GM23248 (cell line): ENCODE measurements around the gene SLAMF1. TPM values are rescaled to one million over a fixed set of nuclear protein-coding genes. Genes with fewer than 3 reads are reported as not detected.

ENCODE experiments used
- DNase-seq: peaks from one replicate; pipeline ENCODE4 v3.0.0-alpha.2; 2015
- H2AFZ ChIP-seq: fragments of 200-600 bp; sonication (generic); 2 replicates; pipeline ENCODE4 v1.6.1; 2016; ENCODE audit warnings: antibody characterized with exemption
- H3F3A ChIP-seq: fragments of 200-600 bp; sonication (generic); 2 replicates; pipeline ENCODE4 v1.6.1; 2016; ENCODE audit warnings: mild to moderate bottlenecking, antibody characterized with exemption, mixed run types; ENCODE audit not compliant: insufficient read depth
- H3K27ac ChIP-seq: fragments of 200-600 bp; sonication (generic); 2 replicates; pipeline ENCODE4 v1.5.1; 2016; ENCODE audit warnings: mild to moderate bottlenecking
- H3K27me3 ChIP-seq: fragments of 200-600 bp; sonication (generic); replicated peaks from 2 replicates; pipeline ENCODE4 v1.6.1; 2016; ENCODE audit warnings: mild to moderate bottlenecking; ENCODE audit not compliant: insufficient read depth
- H3K36me3 ChIP-seq: fragments of 200-600 bp; sonication (generic); 2 replicates; pipeline ENCODE4 v1.6.1; 2016; ENCODE audit warnings: low read depth, mild to moderate bottlenecking
- H3K4me1 ChIP-seq: fragments of 200-600 bp; sonication (generic); 2 replicates; pipeline ENCODE4 v1.6.1; 2016; ENCODE audit warnings: mild to moderate bottlenecking; ENCODE audit not compliant: insufficient read depth
- H3K4me2 ChIP-seq: fragments of 200-600 bp; sonication (generic); one replicate; pipeline ENCODE4 v1.6.1; 2016; ENCODE audit warnings: mild to moderate bottlenecking; ENCODE audit not compliant: unreplicated experiment
- H3K4me3 ChIP-seq: fragments of 200-600 bp; sonication (generic); 2 replicates; pipeline ENCODE4 v1.5.1; 2016; ENCODE audit warnings: mild to moderate bottlenecking
- H3K79me2 ChIP-seq: fragments of 200-600 bp; sonication (generic); 2 replicates; pipeline ENCODE4 v1.6.1; 2016; ENCODE audit warnings: mild to moderate bottlenecking; ENCODE audit not compliant: insufficient read depth
- H3K9ac ChIP-seq: fragments of 200-600 bp; sonication (generic); 2 replicates; pipeline ENCODE4 v1.6.1; 2016; ENCODE audit warnings: mild to moderate bottlenecking
- H3K9me2 ChIP-seq: fragments of 200-600 bp; sonication (generic); 2 replicates; pipeline ENCODE4 v1.6.1; 2016; ENCODE audit warnings: mixed run types, mild to moderate bottlenecking, moderate library complexity; ENCODE audit not compliant: insufficient read depth
- H3K9me3 ChIP-seq: fragments of 200-600 bp; sonication (generic); one replicate; pipeline ENCODE4 v1.6.1; 2017; ENCODE audit warnings: low read depth
- H4K20me1 ChIP-seq: fragments of 200-600 bp; sonication (generic); 2 replicates; pipeline ENCODE4 v1.6.0; 2016; ENCODE audit not compliant: insufficient read depth
- EZH2 ChIP-seq: fragments of 200-600 bp; sonication (generic); IDR thresholded peaks from 2 replicates; pipeline ENCODE4 v1.6.1; 2018; ENCODE audit warnings: antibody characterized with exemption, mild to moderate bottlenecking; ENCODE audit not compliant: insufficient read depth, poor library complexity, severe bottlenecking
- EZH2phosphoT487 ChIP-seq: fragments of 200-600 bp; sonication (generic); IDR thresholded peaks from 2 replicates; pipeline ENCODE4 v1.6.1; 2018; ENCODE audit warnings: antibody characterized with exemption, moderate library complexity, mild to moderate bottlenecking, low read depth; ENCODE audit not compliant: insufficient read depth
- WGBS, 2 experiments: methylation state at CpG; one replicate each; pipeline ENCODE4 v1.1.6; 2015 to 2017; ENCODE audit warnings: low lambda C conversion rate in 2 of 2, low coverage in 1 of 2; ENCODE audit errors: missing lambda C conversion rate in 2 of 2; 5-methylcytosine and 5-hydroxymethylcytosine counted together
- in situ Hi-C: fragments of 300-500 bp; cut with MboI; formaldehyde crosslinking; loops from 2 replicates; pipeline ENCODE4 v1.15.0; 2020
- polyA plus RNA-seq: library from polyadenylated mRNA; unstranded; fragments of >200 nt; fragmentation: Nextera tagmentation; extraction: Ambion mirVana; gene quantifications from 2 replicates; pipeline ENCODE4 v1.2.1, GENCODE V29; 2016
- total RNA-seq: library from RNA; depleted of rRNA; stranded (reverse); fragments of >200 nt; shearing (Covaris generic); gene quantifications from 2 replicates; pipeline ENCODE4 v1.2.3, GENCODE V29; 2014

Gene SLAMF1
- total and polyA plus RNA-seq, 2 experiments from 2014 or later = not detected

- H3K9me2 ChIP-seq = no peaks in the 10 kb centered on the region
- H3K4me3 ChIP-seq = no peak overlapping the region
- no peaks in the 10 kb centered on the region for H4K20me1 ChIP-seq
- no peak overlapping the region for H2AFZ ChIP-seq
- no peaks in the 10 kb centered on the region for H3K36me3 ChIP-seq
- no peak overlapping the region for H3K9ac ChIP-seq
- no peak overlapping the region for H3K27ac ChIP-seq
- H3K4me1 ChIP-seq = no peaks in the 10 kb centered on the region
- in situ Hi-C loops = no loop called here
- no peak overlapping the region for H3K4me2 ChIP-seq
- no peak for DNase-seq
- H3K9me3 ChIP-seq = no peaks in the 10 kb centered on the region
- no peaks in the 10 kb centered on the region for H3F3A ChIP-seq
- no peaks in the 10 kb centered on the region for H3K79me2 ChIP-seq
- WGBS, 2 experiments = 25% methylated on average over 3 of the region's 3 CpGs
- H3K27me3 ChIP-seq = no peaks in the 10 kb centered on the region; the same call in 1 of the 2 replicates
- no peak for TF ChIP-seq EZH2
- no peak for TF ChIP-seq EZH2phosphoT487
These were observed 76.0 kb downstream of the SLAMF1 start for GRCh38 chr1:160570840-160571239.

DNA sequence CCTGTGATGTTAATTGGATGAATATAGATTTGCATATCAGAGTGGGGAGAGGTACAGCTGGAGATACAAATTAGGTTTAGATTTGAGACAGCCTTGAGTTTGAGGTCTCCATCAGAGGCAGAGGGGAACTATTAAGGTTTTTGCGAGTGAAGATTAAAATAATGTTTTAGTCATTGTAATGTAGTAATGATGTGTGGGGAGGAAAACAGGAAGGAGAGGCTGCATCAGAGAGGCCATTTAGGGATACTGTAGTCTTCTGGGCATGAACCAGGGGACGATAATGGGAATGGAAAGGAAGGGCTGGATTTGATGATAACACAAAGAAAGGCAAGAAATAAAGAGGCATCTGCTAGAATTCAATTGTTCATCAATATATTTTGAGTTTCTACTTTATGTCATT, 77.0 kb downstream of the SLAMF1 start:
- Histone ChIP-seq H3K9ac (no peak overlapping the region), H3K27ac (no peak overlapping the region), H3K4me2 (no peak overlapping the region), H3K9me2 (no peaks in the 10 kb centered on the region), H3K27me3 (no peaks in the 10 kb centered on the region; the same call in 1 of the 2 replicates), H3K79me2 (no peaks in the 10 kb centered on the region), H3K9me3 (no peaks in the 10 kb centered on the region), H3K4me1 (no peaks in the 10 kb centered on the region), H4K20me1 (no peaks in the 10 kb centered on the region), H3K4me3 (no peak overlapping the region), H3K36me3 (no peaks in the 10 kb centered on the region), H3F3A (no peaks in the 10 kb centered on the region), H2AFZ (no peak overlapping the region)
- in situ Hi-C loops = no loop called here
- DNase-seq = no peak
- WGBS, 2 experiments = 12 to 17% methylated on average over 2 of the region's 2 CpGs
- TF ChIP-seq EZH2 (no peak), EZH2phosphoT487 (no peak)

GRCh38 chr1:160567858-160568682, 78.8 kb downstream of the SLAMF1 start:
- Histone ChIP-seq H3K4me2 (no peak overlapping the region), H3K9ac (no peak overlapping the region), H3K9me2 (no peaks in the 10 kb centered on the region), H4K20me1 (no peaks in the 10 kb centered on the region), H3K79me2 (no peaks in the 10 kb centered on the region), H3K27me3 (no peaks in the 10 kb centered on the region; the same call in 1 of the 2 replicates), H3K9me3 (no peaks in the 10 kb centered on the region), H2AFZ (no peak overlapping the region), H3F3A (no peaks in the 10 kb centered on the region), H3K36me3 (no peaks in the 10 kb centered on the region), H3K4me1 (no peaks in the 10 kb centered on the region), H3K4me3 (no peak overlapping the region), H3K27ac (no peak overlapping the region)
- no peak for TF ChIP-seq EZH2phosphoT487
- TF ChIP-seq EZH2 = no peak
- 7 to 16% methylated on average over 8 of the region's 8 CpGs for WGBS, 2 experiments
- DNase-seq = no peak
- in situ Hi-C loops = no loop called here

DNA sequence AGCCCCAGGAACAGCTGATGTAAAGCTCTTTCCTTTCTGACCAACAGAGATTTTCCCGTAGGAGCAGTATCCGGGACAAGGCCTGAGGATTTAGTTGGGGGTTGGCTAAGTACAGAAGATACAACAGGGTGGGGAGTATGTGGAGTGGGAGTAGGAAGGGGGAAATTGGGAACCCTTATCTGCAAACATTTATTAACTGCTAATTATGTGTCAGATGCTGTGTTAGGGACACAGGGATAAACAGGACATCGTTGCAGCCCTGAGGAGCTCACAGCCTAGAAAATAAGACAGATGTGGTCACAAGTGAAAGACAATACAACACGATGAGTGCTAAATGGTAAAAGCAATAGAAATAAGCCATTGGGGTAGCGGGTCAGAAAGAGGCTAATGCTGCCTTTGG, 79.5 kb downstream of the SLAMF1 start:
- Histone ChIP-seq H3K4me3 (no peak overlapping the region), H3K4me1 (no peaks in the 10 kb centered on the region), H3K27ac (no peak overlapping the region), H3F3A (no peaks in the 10 kb centered on the region), H3K36me3 (no peaks in the 10 kb centered on the region), H3K9me3 (no peaks in the 10 kb centered on the region), H3K4me2 (no peak overlapping the region), H2AFZ (no peak overlapping the region), H4K20me1 (no peaks in the 10 kb centered on the region), H3K27me3 (no peaks in the 10 kb centered on the region; the same call in 1 of the 2 replicates), H3K9me2 (no peaks in the 10 kb centered on the region), H3K9ac (no peak overlapping the region), H3K79me2 (no peaks in the 10 kb centered on the region)
- no peak for DNase-seq
- in situ Hi-C loops = no loop called here
- TF ChIP-seq EZH2 (no peak), EZH2phosphoT487 (no peak)
- WGBS, 2 experiments = 21 to 32% methylated on average over 5 of the region's 5 CpGs
